Kidney tubule cell (primary cell): ENCODE data around the gene SLC38A9.
"Not testable (repeated sequence)": the region's sequence is repeated elsewhere in the genome, so short reads cannot be mapped to it uniquely, and the experiment has no call there.

Source experiments
- DNase-seq: peaks from one replicate; pipeline ENCODE4 v3.0.0-alpha.2; 2018; ENCODE audit warnings: low spot score

SLC38A9 gene

GRCh38 chr5:55712023-55712859 is at the start of gene SLC38A9:
Gene SLC38A9 (minus strand): TSS chr5:55712324. CDS start chr5:55697958, 14,366 bp downstream.
- DNase-seq, result peak; percentile 96

- not testable (repeated sequence) for DNase-seq
Observed at GRCh38 chr5:55761721-55762120, 49.6 kb upstream of the SLC38A9 start.

GRCh38 chr5:55758714-55759113 is 46.6 kb upstream of the SLC38A9 start:
- no peak for DNase-seq

- DNase-seq, result no peak
Observed at GRCh38 chr5:55758231-55758630, 46.1 kb upstream of the SLC38A9 start.

- no peak for DNase-seq
Observed at GRCh38 chr5:55750499-55750898, 38.4 kb upstream of the SLC38A9 start.

GRCh38 chr5:55750063-55750462 is 37.9 kb upstream of the SLC38A9 start:
- no peak for DNase-seq

- no peak for DNase-seq
Observed at GRCh38 chr5:55749387-55749786, 37.3 kb upstream of the SLC38A9 start.

GRCh38 chr5:55747778-55748318 is 35.7 kb upstream of the SLC38A9 start:
- no peak for DNase-seq

- DNase-seq, result peak; percentile 9
Observed at GRCh38 chr5:55742778-55743177, 30.7 kb upstream of the SLC38A9 start.

GRCh38 chr5:55737793-55738192 is 25.7 kb upstream of the SLC38A9 start, which contains the start of gene DDX4:
Gene DDX4 (plus strand): TSS chr5:55738061. CDS start chr5:55738964, 903 bp downstream.
- DNase-seq, result no peak

- no peak for DNase-seq
Observed at GRCh38 chr5:55734658-55735057, 22.5 kb upstream of the SLC38A9 start.

GRCh38 chr5:55732585-55732984 is 20.5 kb upstream of the SLC38A9 start:
- DNase-seq, result no peak

GRCh38 chr5:55731848-55732247 is 19.7 kb upstream of the SLC38A9 start:
- no peak for DNase-seq

GRCh38 chr5:55724281-55724680 is 12.2 kb upstream of the SLC38A9 start:
- DNase-seq, result no peak

- DNase-seq, result no peak
Observed at GRCh38 chr5:55720188-55720703, 8.1 kb upstream of the SLC38A9 start.

- DNase-seq, result not testable (repeated sequence)
Observed at GRCh38 chr5:55719026-55719425, 6.9 kb upstream of the SLC38A9 start.

- DNase-seq, result no peak
Observed at GRCh38 chr5:55715519-55716078, 3.5 kb upstream of the SLC38A9 start.

- no peak for DNase-seq
Observed at GRCh38 chr5:55714749-55715148, 2.6 kb upstream of the SLC38A9 start.

- peak; percentile 7 for DNase-seq
Observed at GRCh38 chr5:55714339-55714738, 2.2 kb upstream of the SLC38A9 start.

- DNase-seq, result no peak
Observed at GRCh38 chr5:55713871-55714270, 1.7 kb upstream of the SLC38A9 start.

GRCh38 chr5:55711507-55712022 is 559 bp downstream of the SLC38A9 start:
- DNase-seq, result no peak

- peak; percentile 30 for DNase-seq
Observed at GRCh38 chr5:55708732-55709131, 3.4 kb downstream of the SLC38A9 start.

GRCh38 chr5:55706230-55706629 is 5.9 kb downstream of the SLC38A9 start:
- no peak for DNase-seq
